GM12875 (cell line): ENCODE measurements around the gene DDX5.

Experiments used
- H3K4me3 ChIP-seq: one replicate; pipeline ENCODE4 v1.5.1; 2011; ENCODE audit warnings: low read depth, low read length, control low read depth
- CTCF ChIP-seq: IDR thresholded peaks from 2 replicates; pipeline ENCODE4 v1.5.1; 2011; ENCODE audit warnings: low read depth, mild to moderate bottlenecking, control low read depth, inconsistent platforms, low read length, moderate library complexity, borderline replicate concordance; ENCODE audit not compliant: insufficient read depth

Gene DDX5

GRCh38 chr17:64500487-64500859, 5.6 kb downstream of the DDX5 start:
- no peak for TF ChIP-seq CTCF
- H3K4me3 ChIP-seq = no peak overlapping the region

- no peak for TF ChIP-seq CTCF
- no peak overlapping the region for H3K4me3 ChIP-seq
Observed at GRCh38 chr17:64499805-64500486, 6.1 kb downstream of the DDX5 start.

- no peak for TF ChIP-seq CTCF
- H3K4me3 ChIP-seq = no peak overlapping the region
Observed at GRCh38 chr17:64498308-64499203, 7.5 kb downstream of the DDX5 start.

- no peak overlapping the region for H3K4me3 ChIP-seq
- no peak for TF ChIP-seq CTCF
Observed at GRCh38 chr17:64497565-64498035, 8.5 kb downstream of the DDX5 start.

GRCh38 chr17:64496786-64497564, 9.1 kb downstream of the DDX5 start, which contains the start of gene POLG2:
Gene POLG2 (minus strand): TSS chr17:64497054. CDS start chr17:64496968, 86 bp downstream.
- H3K4me3 ChIP-seq = peak within 1 kb of the TSS; percentile 73
- TF ChIP-seq CTCF = peak; percentile 61; the same call in 1 of the 2 replicates

- H3K4me3 ChIP-seq = peak overlapping the region; percentile 73
- no peak for TF ChIP-seq CTCF
Observed at GRCh38 chr17:64496348-64496785, 9.7 kb downstream of the DDX5 start.

- peak overlapping the region; percentile 11 for H3K4me3 ChIP-seq
Observed at GRCh38 chr17:64495300-64495699, 10.8 kb downstream of the DDX5 start.
